Fibroblast of upper back skin (primary cell): ENCODE measurements around the gene PTPN14.
A peak's percentile ranks its signal among the peaks of the same experiment; 100 is the strongest.

Experiments
- DNase-seq: peaks from one replicate; pipeline ENCODE4 v3.0.0-alpha.2; 2013

PTPN14 gene

GRCh38 chr1:214449371-214449770, 102.0 kb downstream of the PTPN14 start:
- DNase-seq: no peak

DNA sequence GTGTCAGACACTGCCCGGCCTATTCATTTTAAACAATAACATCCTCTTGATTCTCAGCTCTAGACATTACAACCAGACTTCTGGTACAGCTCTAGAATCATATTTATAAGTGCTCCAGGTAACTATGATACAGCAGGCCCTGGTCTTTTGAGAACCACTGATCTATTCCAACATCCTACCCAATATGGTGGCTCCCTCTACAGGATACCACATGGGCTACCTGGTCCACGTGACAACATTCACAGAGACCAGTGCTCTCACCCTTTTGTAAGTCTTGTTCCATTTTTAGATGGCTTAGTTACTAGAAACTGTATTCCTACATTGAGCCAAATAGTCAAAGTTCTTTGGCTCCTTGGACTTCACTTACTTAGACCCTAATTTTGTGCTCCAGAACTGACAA, 102.9 kb downstream of the PTPN14 start:
- no peak for DNase-seq

DNA sequence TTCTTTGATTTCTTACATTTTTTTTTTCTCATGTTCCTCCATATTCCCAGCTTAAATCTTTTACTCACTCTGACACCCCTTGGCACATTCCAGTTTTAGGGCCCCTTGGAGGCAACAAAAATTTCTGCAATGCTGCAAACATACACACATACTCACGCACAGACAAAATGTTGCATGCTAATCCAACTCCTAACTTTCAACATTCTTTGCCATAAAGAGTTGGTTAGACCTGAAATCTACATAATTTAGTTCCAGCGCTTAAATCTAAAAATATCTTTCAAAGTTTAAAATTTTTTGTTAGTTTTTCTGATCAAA, 103.9 kb downstream of the PTPN14 start:
- peak; percentile 82 for DNase-seq

- DNase-seq: peak; percentile 99
Measured at GRCh38 chr1:214446772-214447556, 104.4 kb downstream of the PTPN14 start.

DNA sequence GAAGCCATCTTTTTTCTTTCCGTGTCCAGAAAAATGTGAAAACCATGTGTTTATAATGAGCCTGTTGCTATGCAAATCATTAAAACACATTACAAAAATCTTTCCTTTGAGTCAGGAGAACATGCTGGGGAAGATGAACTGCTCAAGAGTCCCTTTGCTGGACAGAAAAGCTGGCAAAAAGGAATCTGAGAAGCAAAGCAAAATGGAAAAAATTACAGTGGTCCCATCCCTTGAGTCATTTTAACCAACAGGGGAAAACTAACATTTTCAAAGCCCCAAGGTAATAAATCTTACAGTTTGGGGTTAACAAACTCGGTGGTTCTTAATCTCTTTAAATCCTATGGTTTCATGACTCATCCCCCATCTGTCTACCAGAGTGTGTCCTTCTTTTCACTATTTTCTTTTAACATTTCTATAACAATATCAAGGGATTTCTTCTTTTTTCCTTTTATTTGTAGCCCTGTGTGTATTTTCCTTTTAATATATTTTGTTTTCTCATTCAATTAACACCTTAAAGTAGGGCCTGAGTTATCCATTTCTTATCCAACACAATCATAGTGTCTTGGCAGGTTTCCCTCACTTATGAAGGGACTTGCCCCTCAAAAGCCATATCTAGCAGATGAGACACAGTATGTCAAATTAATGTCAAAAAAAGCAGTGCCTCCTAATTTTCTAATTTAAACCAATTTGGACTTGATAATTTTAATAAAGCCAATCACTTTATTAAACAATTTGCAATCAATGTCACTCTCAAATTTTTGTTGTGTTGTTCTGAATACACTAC, 105.4 kb downstream of the PTPN14 start:
- peak; percentile 100 for DNase-seq

DNA sequence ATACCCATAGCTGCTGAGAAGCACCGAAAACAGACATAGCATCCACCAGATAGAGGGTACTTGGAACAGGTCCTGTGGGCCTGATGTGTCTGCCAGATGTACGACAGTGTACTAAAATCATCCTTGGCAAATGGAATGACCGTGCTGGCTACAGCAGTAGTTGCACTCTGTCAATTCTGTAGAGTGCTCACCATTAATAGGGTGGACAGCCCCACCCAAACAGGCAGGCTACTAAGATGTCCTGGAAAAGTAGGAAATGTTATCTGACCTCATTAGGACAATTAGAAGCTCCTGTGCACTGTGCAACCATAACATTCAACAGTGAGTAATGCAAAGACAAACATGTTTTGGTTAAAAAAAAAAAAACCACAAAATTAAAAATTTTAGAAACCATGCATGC, 106.2 kb downstream of the PTPN14 start:
- DNase-seq: no peak

DNA sequence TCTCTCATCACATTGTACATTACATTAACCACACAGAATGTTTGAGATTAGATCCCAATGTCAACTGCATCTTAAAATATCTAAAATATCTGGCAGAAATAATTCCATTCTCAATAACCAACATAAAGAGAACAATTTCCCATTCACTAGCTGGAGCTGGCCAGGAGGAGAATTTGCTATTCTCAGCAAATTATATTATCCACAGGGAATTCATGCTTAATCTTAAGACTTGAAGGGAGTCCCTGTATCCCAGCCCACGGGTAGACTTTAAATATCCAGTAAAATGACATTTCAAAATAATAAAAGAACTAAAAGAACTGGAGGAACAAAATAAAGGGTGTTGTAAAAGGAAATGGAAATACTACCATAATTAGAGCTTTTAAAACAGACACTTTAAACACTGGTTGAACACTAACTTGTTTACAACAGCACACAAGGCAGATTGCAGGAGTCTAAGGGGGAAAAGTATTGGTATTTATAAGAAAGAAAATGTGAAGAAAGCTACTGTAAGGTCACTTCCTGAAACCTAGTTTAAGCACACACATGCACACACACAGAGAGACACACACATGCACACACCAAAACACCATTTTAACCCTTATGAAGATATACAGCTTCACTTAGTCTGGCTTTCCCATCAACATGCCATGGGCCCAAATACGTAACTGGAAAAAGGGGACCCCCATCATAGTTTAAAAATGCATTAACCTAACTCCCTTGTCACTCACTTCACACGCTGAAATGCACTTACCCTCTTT, 107.0 kb downstream of the PTPN14 start:
- DNase-seq: no peak

DNA sequence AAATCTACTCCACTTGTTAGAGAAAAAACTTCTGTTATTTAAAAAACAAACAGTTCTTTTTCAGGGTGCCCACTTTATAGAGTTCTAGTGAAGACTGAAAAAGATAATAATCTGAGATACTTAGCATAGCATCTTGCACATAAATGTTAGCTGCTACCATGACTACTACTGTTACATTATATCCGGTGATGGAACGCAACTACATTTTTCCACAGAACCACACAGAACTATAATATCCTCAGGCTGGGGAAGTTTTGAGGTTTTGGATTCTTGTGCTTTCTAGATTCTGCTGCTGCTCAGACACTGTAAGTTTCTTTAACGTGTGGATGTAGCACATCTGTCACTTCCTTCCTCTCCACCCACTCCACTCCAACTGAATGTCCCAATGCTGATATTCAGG, 110.3 kb downstream of the PTPN14 start:
- DNase-seq: peak; percentile 82

GRCh38 chr1:214440219-214440965, 111.0 kb downstream of the PTPN14 start:
- DNase-seq: no peak

DNA sequence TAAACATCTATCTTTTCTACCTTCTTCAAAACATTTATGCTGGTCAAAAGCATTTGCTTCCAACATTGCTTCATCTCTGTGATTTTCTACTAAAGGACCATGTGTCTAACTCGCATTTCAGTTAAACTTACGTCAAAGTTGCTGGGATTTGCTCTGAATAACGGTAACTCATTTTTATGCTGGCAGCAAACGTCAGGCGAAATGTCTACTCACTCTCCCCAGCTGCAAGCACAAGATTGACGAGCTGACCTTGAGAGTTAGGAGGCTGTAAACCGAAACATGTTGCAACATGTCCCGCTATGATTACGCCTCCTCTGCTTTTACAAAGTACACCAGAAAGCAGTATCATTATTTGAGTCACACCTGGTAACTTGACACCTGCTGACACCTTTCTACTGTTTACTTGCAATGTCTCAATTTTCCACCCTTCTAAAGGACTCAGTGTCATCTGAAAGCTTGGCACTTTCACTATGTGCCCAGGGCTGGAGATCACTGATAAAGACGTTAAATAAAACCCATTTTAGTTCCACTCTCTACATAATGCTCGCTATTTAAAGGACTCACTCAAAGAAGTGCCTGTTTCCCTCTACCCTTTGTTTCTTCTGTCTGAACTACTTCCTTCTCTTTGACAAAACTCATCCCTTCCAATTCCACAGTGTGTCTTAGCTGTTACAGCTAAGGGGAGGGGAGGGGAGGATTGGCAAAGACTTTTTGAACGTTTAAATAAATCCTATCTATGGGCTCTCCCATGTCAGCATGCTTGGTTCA, 111.9 kb downstream of the PTPN14 start:
- peak; percentile 81 for DNase-seq

DNA sequence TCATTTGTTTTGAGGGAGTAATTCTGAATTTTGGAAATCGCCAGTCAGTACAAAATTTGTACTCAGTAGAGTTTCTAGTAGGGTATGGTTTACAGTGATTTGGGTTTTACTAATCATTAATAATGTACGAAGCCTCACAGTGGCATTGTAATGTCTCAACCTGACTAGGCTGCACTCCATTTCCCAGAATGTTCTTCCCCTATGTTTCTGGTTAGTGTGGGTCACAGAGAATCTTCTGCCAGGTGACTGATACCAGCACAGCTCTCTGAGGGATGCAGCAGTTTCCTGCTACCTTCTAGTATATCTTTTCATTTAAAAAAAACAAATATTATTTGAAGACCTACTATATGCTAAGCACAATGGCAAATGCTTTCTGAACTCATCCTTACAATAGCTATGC, 112.9 kb downstream of the PTPN14 start:
- DNase-seq: no peak

DNA sequence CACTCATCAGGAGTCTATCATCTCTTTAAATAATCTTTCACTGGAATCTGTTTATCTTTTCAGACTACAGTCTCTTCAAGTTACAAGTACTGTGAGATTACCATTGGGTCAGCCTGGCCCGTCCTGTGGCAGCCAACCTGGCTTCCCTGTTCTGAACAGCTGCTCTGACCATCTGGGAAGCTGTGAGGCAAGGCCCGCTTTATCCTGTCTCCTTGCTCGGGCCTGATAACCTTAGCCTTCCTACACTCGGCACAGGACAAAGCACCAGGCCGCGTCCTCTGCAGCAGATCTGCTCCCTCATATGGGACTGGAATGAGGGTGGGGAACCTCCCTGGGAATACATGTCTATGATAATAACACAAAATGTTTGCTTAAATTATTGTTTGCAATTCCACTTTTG, 113.3 kb downstream of the PTPN14 start:
- DNase-seq: no peak

DNA sequence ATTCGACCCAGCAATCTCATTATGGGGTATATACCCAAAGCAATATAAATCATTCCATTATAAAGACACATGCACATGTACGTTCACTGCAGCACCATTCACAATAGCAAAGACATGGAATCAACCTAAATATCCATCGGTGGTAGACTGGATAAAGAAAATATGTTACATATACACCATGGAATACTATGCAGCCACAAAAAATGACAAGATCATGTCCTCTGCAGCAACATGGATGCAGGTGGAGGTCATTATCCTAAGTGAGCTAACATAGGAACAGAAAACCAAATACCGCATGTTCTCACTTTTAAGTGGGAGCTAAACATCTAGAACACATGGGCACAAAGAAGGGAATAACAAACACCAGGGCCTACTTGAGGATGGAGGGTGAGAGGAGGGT, 115.5 kb downstream of the PTPN14 start:
- DNase-seq: no peak

GRCh38 chr1:214432245-214432644, 119.2 kb downstream of the PTPN14 start:
- DNase-seq: no peak

DNA sequence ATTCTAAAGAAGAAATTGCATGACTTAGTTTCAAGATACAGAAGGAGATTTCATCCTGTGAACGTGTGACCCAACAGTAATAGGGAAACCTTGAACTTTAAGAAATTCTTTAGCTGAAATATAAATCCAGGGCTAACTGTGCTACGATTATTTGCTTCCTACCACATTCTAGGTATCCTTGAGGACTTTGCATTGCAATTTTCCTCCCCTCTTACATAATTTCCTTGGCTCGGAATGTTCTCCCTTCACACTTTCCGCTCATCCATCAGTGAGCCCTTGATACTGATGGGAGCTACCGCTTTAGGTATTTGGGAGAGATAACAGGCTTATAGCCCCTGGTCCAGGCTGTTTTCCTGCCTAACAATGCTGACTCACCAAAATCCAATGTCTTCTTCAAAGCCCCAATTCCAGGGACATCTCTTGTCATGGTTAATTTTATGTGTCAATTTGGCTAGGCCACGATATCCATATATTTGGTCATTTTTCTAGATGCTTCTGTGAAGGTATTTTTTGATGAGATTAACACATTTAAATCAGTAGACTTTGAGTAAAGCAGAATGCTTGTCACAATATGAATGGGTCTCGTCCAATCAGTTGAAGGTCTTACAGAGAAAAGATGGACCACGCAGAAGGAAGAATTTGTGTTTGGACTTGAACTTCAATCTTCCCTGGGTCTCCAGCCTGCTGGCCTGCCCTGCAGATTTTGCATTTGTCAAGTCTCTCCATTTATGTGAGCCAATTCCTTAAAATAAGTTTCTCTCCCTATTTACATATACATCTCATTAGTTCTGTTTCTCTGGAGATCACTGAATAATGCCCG, 121.2 kb downstream of the PTPN14 start:
- DNase-seq: peak; percentile 52

- peak; percentile 93 for DNase-seq
Measured at GRCh38 chr1:214427871-214428277, 123.5 kb downstream of the PTPN14 start.

DNA sequence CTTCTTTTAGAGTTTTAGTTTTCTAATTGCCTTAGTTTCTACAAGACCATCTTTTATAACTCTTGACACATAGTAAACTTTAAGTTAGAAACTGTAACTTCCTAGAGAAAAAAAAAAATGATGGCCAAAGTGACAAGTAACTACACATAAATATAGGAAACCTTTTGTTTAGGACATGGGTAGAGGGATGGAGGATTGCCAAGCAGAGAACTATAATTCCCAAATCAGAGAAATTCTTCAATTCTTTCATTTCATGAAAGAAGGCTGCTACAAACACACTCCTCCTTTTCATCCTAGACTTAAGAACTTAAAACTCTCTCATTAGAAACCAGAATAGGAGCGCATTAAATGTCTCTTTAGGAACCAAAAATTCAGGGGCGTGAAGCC, 125.0 kb downstream of the PTPN14 start:
- DNase-seq: no peak

DNA sequence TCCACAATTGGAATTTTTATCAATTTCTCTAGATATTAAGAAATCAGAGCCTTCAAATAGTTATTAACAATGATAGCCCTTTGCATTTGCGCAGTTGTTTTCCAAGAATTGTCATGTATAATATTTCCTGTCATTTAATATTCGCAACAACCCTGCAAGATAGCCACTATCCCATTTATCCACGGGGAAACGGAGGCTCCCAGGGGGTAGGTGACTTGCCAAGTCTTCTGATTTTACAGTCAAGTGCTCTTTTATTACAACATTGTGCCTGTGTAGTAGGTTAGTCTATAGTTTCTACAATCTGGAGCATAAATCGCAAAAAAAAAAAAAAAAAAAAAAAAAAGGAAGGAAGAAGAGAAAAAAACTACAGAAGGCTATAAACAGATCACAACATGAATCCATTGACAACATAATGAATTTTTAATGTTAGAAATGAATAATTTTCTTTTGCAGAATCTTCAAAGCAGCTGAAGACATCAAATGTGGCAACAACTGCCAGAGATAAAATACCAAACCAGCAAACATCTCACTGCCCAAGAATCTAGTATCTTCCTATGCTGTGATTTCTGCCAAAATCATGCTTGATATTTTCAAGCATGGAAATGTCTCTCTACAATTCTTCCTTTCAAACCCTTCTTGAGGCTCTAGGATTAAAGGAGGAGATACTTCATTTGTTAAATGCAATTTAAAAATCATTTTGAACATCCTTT, 125.5 kb downstream of the PTPN14 start:
- no peak for DNase-seq

DNA sequence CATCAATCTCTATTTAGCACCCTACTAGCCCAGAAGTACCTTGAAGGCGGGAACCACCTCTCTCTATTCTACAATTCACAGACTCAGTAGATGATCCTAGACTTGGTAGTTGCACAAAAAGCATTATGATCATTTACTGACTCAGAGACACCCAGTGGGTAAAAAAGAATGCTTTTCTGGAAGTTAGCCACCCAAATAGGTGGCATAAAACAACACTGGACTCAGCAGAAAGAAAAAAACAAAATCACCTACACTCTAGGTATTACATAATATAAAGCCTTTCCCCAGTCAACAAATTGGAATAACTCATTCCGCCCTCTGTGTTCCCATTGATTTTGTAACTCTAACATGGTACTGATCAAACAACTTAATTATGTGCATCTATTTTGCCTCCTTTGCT, 126.3 kb downstream of the PTPN14 start:
- DNase-seq: no peak

- DNase-seq: no peak
Measured at GRCh38 chr1:214423045-214423444, 128.4 kb downstream of the PTPN14 start.
